Keratinocyte (primary cell): ENCODE measurements around the gene DUSP28. TPM values are rescaled to one million over a fixed set of nuclear protein-coding genes. Genes with fewer than 3 reads are reported as not detected.

ENCODE experiments used
- DNase-seq: peaks from one replicate; pipeline ENCODE4 v3.0.0-alpha.2; 2011; ENCODE audit warnings: low read depth, missing footprints, low spot score
- FAIRE-seq: peaks from 2 replicates; lab custom pipeline; 2011; peaks lifted over from hg19 to GRCh38; lab: Jason Lieb, UNC
- H2AFZ ChIP-seq: 2 replicates; pipeline ENCODE4 v1.6.0; 2012; ENCODE audit warnings: low read length, control low read depth, inconsistent platforms; ENCODE audit not compliant: control insufficient read depth
- H3K27ac ChIP-seq: 2 replicates; pipeline ENCODE4 v1.5.1; 2011; ENCODE audit warnings: low read length; ENCODE audit not compliant: control insufficient read depth, insufficient read depth
- H3K27me3 ChIP-seq: 3 replicates; pipeline ENCODE4 v1.6.0; 2011; ENCODE audit warnings: low read length; ENCODE audit not compliant: control insufficient read depth, insufficient read depth; ENCODE audit errors: extremely low read depth
- H3K36me3 ChIP-seq, 2 experiments: 2 replicates in 1 of 2; 3 replicates in 1 of 2; pipeline ENCODE4 v1.5.1; 2011; ENCODE audit warnings: low read length in 2 of 2, mild to moderate bottlenecking in 1 of 2; ENCODE audit not compliant: control insufficient read depth in 2 of 2, insufficient read depth in 2 of 2; ENCODE audit errors: extremely low read depth in 1 of 2
- H3K4me1 ChIP-seq: 3 replicates; pipeline ENCODE4 v1.5.1; 2011; ENCODE audit warnings: low read length; ENCODE audit not compliant: control insufficient read depth, insufficient read depth; ENCODE audit errors: extremely low read depth
- H3K4me2 ChIP-seq: 3 replicates; pipeline ENCODE4 v1.6.0; 2011; ENCODE audit warnings: low read depth, low read length; ENCODE audit not compliant: control insufficient read depth, insufficient read depth; ENCODE audit errors: extremely low read depth
- H3K4me3 ChIP-seq, 3 experiments: fragments of 200-600 bp in 1 of 3; sonication (generic) in 1 of 3; 2 replicates in 2 of 3; 3 replicates in 1 of 3; pipeline ENCODE4 v1.5.1; 2011 to 2016; ENCODE audit warnings: low read length in 3 of 3, mild to moderate bottlenecking in 3 of 3, control low read depth in 2 of 3, inconsistent platforms in 1 of 3, low read depth in 1 of 3, mixed read lengths in 1 of 3, mixed run types in 1 of 3, moderate library complexity in 1 of 3; ENCODE audit not compliant: control insufficient read depth in 2 of 3, insufficient read depth in 2 of 3; ENCODE audit errors: extremely low read depth in 1 of 3
- H3K79me2 ChIP-seq: 2 replicates; pipeline ENCODE4 v1.6.0; 2012; ENCODE audit warnings: low read length; ENCODE audit not compliant: control insufficient read depth, insufficient read depth
- H3K9ac ChIP-seq: 3 replicates; pipeline ENCODE4 v1.6.0; 2011; ENCODE audit warnings: low read length; ENCODE audit not compliant: control insufficient read depth, insufficient read depth; ENCODE audit errors: extremely low read depth
- H3K9me1 ChIP-seq: 3 replicates; pipeline ENCODE4 v1.6.0; 2011; ENCODE audit warnings: low read length; ENCODE audit not compliant: control insufficient read depth, insufficient read depth; ENCODE audit errors: extremely low read depth
- H3K9me3 ChIP-seq: 2 replicates; pipeline ENCODE4 v1.5.1; 2012; ENCODE audit warnings: low read depth, low read length; ENCODE audit not compliant: control insufficient read depth
- H4K20me1 ChIP-seq: 3 replicates; pipeline ENCODE4 v1.6.0; 2011; ENCODE audit warnings: low read length; ENCODE audit not compliant: control insufficient read depth, insufficient read depth; ENCODE audit errors: extremely low read depth
- CTCF ChIP-seq, 3 experiments: IDR thresholded peaks in 1 of 3; conservative IDR thresholded peaks in 1 of 3; optimal IDR thresholded peaks in 1 of 3; 2 replicates in 2 of 3; 3 replicates in 1 of 3; pipeline versions ENCODE3 to v1.5.1; 2011; ENCODE audit warnings: low read length in 3 of 3, mild to moderate bottlenecking in 3 of 3, moderate library complexity in 2 of 3, control low read depth in 1 of 3, inconsistent platforms in 1 of 3; ENCODE audit not compliant: insufficient read depth in 2 of 3; ENCODE audit errors: extremely low read depth in 1 of 3
- EZH2 ChIP-seq: IDR thresholded peaks from one replicate; pipeline ENCODE4 v1.6.1; 2012; ENCODE audit warnings: inconsistent platforms, mild to moderate bottlenecking, low read length, moderate library complexity
- dilution Hi-C: fragments of 300-500 bp; cut with MboI; formaldehyde crosslinking; loops from one replicate; pipeline ENCODE4 v1.7.0; 2020; ENCODE audit warnings: low sequenced_read_pairs; ENCODE audit not compliant: extremely low pct_ligation_motif_present
- polyA plus RNA-seq, 5 experiments: library from polyadenylated mRNA; depleted of rRNA in 3 of 5; stranded (reverse) in 3 of 5; stranded (forward) in 1 of 5; unstranded in 1 of 5; fragments of >200 nt; gene quantifications; 1 replicate in 1 of 5; 2 replicates in 3 of 5; 3 replicates in 1 of 5; pipeline versions ENCODE4 v1.2.1 to v1.2.3, GENCODE V29; 2011 to 2012; ENCODE audit warnings: missing spikeins in 2 of 5, low read depth in 1 of 5, low replicate concordance in 1 of 5

DUSP28 gene
- polyA plus RNA-seq, 1 donor (not counting 4 experiments of a cell fraction or from before 2014, with no cell fraction given), result 4.4 TPM

GRCh38 chr2:240531038-240531437, 29.1 kb upstream of the DUSP28 start:
- dilution Hi-C loops, result no loop called here
- FAIRE-seq (no peak), DNase-seq (no peak)
- Histone ChIP-seq H3K4me3 (no peak overlapping the region), H3K9me1 (no peaks in the 10 kb centered on the region), H2AFZ (no peak overlapping the region), H3K36me3 (peaks cover 0 to 4% of the 10 kb centered on the region in 2 experiments), H3K9me3 (peaks cover 6% of the 10 kb centered on the region), H4K20me1 (no peaks in the 10 kb centered on the region), H3K27ac (no peak overlapping the region), H3K79me2 (no peaks in the 10 kb centered on the region), H3K4me2 (no peak overlapping the region), H3K9ac (no peak overlapping the region), H3K27me3 (no peaks in the 10 kb centered on the region), H3K4me1 (no peaks in the 10 kb centered on the region)
- TF ChIP-seq CTCF (optimal IDR thresholded peaks at IDR 0.05 in 1 of 3, IDR thresholded peaks at IDR 0.05 in 1 of 3, conservative IDR thresholded peaks at IDR 0.05 in 1 of 3; ENCODE audit: extremely low read depth in 1 of 3, insufficient read depth in 2 of 3, low read length in 3 of 3), result no peak
- TF ChIP-seq EZH2, result no peak

- no peaks in the 10 kb centered on the region for H3K79me2 ChIP-seq
- TF ChIP-seq EZH2 (no peak), CTCF (optimal IDR thresholded peaks at IDR 0.05 in 1 of 3, IDR thresholded peaks at IDR 0.05 in 1 of 3, conservative IDR thresholded peaks at IDR 0.05 in 1 of 3; ENCODE audit: extremely low read depth in 1 of 3, insufficient read depth in 2 of 3, low read length in 3 of 3) (no peak)
- H3K36me3 ChIP-seq, result peaks cover 0 to 4% of the 10 kb centered on the region in 2 experiments
- H3K9me1 ChIP-seq, result no peaks in the 10 kb centered on the region
- DNase-seq, result no peak
- peak; percentile 49 for FAIRE-seq
- no peak overlapping the region for H3K27ac ChIP-seq
- no peaks in the 10 kb centered on the region for H3K4me1 ChIP-seq
- H2AFZ ChIP-seq, result no peak overlapping the region
- no peaks in the 10 kb centered on the region for H3K27me3 ChIP-seq
- H3K9me3 ChIP-seq, result peaks cover 6% of the 10 kb centered on the region
- no peak overlapping the region for H3K4me3 ChIP-seq
- H3K4me2 ChIP-seq, result no peak overlapping the region
- no peak overlapping the region for H3K9ac ChIP-seq
- dilution Hi-C loops, result no loop called here
- no peaks in the 10 kb centered on the region for H4K20me1 ChIP-seq
These were observed 28.0 kb upstream of the DUSP28 start for GRCh38 chr2:240532031-240532775.
